Naive B cell (primary cell): ENCODE measurements around the gene CRACDL. TPM values are rescaled to one million over a fixed set of nuclear protein-coding genes. Genes with fewer than 3 reads are reported as not detected.

ENCODE experiments used
- ATAC-seq, 2 donors: fragments of 150-1000 bp; cut with Tn5 transposase; 2 replicates each; pipeline ENCODE4 v1.10.0; 2021; ENCODE audit warnings: low read depth in 2 of 2, mild to moderate bottlenecking in 2 of 2, moderate library complexity in 2 of 2
- DNase-seq: peaks from one replicate; pipeline ENCODE4 v3.0.0; 2022
- H3K27ac Mint-ChIP-seq, 6 donors: one replicate each; pipeline ENCODE4 v1.8.0; 2020 to 2022; ENCODE audit warnings: mild to moderate bottlenecking in 6 of 6, mixed read lengths in 6 of 6, moderate library complexity in 5 of 6, inconsistent platforms in 2 of 6
- H3K27me3 Mint-ChIP-seq, 3 donors: one replicate each; pipeline ENCODE4 v1.8.0; 2021 to 2022; ENCODE audit warnings: mixed read lengths in 3 of 3, mild to moderate bottlenecking in 1 of 3
- H3K36me3 Mint-ChIP-seq, 2 donors: one replicate each; pipeline ENCODE4 v1.8.0; 2020 to 2022; ENCODE audit warnings: mixed read lengths in 2 of 2, inconsistent platforms in 1 of 2, mild to moderate bottlenecking in 1 of 2
- H3K4me1 Mint-ChIP-seq, 3 donors: one replicate each; pipeline ENCODE4 v1.8.0; 2020 to 2022; ENCODE audit warnings: mixed read lengths in 3 of 3, inconsistent platforms in 1 of 3, mild to moderate bottlenecking in 1 of 3, moderate library complexity in 1 of 3
- H3K4me3 Mint-ChIP-seq, 8 donors: one replicate each; pipeline ENCODE4 v1.8.0; 2020 to 2022; ENCODE audit warnings: mild to moderate bottlenecking in 8 of 8, mixed read lengths in 8 of 8, moderate library complexity in 8 of 8, inconsistent platforms in 2 of 8
- H3K9me3 Mint-ChIP-seq, 7 donors: one replicate each; pipeline ENCODE4 v1.8.0; 2020 to 2022; ENCODE audit warnings: mixed read lengths in 7 of 7, mild to moderate bottlenecking in 5 of 7, inconsistent platforms in 2 of 7, moderate library complexity in 1 of 7
- polyA plus RNA-seq, 6 donors: library from polyadenylated mRNA; unstranded; fragments of 300-500 nt; fragmentation: Illumina TruSeq; gene quantifications; one replicate each; pipeline ENCODE4 v1.2.3, GENCODE V29; 2021; ENCODE audit warnings: low read depth in 6 of 6

The CRACDL gene
- polyA plus RNA-seq, 6 donors from 2014 or later: not detected

- Mint-ChIP-seq H3K27ac (no peak overlapping the region), H3K4me1 (no peaks in the 10 kb centered on the region), H3K9me3 (peaks cover 0 to 2% (median 0%) of the 10 kb centered on the region in 7 donors), H3K36me3 (no peaks in the 10 kb centered on the region), H3K4me3 (no peak overlapping the region), H3K27me3 (peaks cover 36 to 60% (median 43%) of the 10 kb centered on the region in 3 donors)
- DNase-seq: no peak
- no peak for ATAC-seq
Observed at GRCh38 chr2:98847853-98848252, 88.2 kb downstream of the CRACDL start.

- Mint-ChIP-seq H3K27me3 (peaks cover 37 to 46% (median 42%) of the 10 kb centered on the region in 3 donors), H3K4me1 (no peaks in the 10 kb centered on the region), H3K9me3 (peaks cover 0 to 1% (median 0%) of the 10 kb centered on the region in 7 donors), H3K4me3 (no peak overlapping the region), H3K27ac (no peak overlapping the region), H3K36me3 (no peaks in the 10 kb centered on the region)
- no peak for ATAC-seq
- DNase-seq: no peak
Observed at GRCh38 chr2:98846041-98846440, 90.0 kb downstream of the CRACDL start.

- H3K4me1 Mint-ChIP-seq: peaks cover 0 to 3% (median 2%) of the 10 kb centered on the region in 3 donors
- peaks cover 20 to 29% (median 26%) of the 10 kb centered on the region in 3 donors for H3K27me3 Mint-ChIP-seq
- H3K27ac Mint-ChIP-seq: no peak overlapping the region
- no peak for ATAC-seq
- no peaks in the 10 kb centered on the region for H3K36me3 Mint-ChIP-seq
- H3K4me3 Mint-ChIP-seq: no peak overlapping the region
- DNase-seq: no peak
- peaks cover 0 to 1% (median 0%) of the 10 kb centered on the region in 7 donors for H3K9me3 Mint-ChIP-seq
Observed at GRCh38 chr2:98842136-98842535, 93.9 kb downstream of the CRACDL start.

- ATAC-seq (no peak), DNase-seq (no peak)
- Mint-ChIP-seq H3K4me1 (peaks cover 0 to 11% (median 7%) of the 10 kb centered on the region in 3 donors), H3K4me3 (no peak overlapping the region), H3K27me3 (peaks cover 18 to 25% (median 20%) of the 10 kb centered on the region in 3 donors), H3K27ac (no peak overlapping the region), H3K9me3 (peaks cover 0 to 1% (median 0%) of the 10 kb centered on the region in 7 donors), H3K36me3 (no peaks in the 10 kb centered on the region)
Observed at GRCh38 chr2:98839292-98839691, 96.7 kb downstream of the CRACDL start.

GRCh38 chr2:98835831-98836385 is 100.1 kb downstream of the CRACDL start:
- no peaks in the 10 kb centered on the region for H3K9me3 Mint-ChIP-seq
- DNase-seq: no peak
- no peak overlapping the region for H3K4me3 Mint-ChIP-seq
- peaks cover 0 to 11% (median 7%) of the 10 kb centered on the region in 3 donors for H3K4me1 Mint-ChIP-seq
- no peaks in the 10 kb centered on the region for H3K36me3 Mint-ChIP-seq
- peaks cover 0 to 9% (median 0%) of the 10 kb centered on the region in 3 donors for H3K27me3 Mint-ChIP-seq
- ATAC-seq: no peak
- peak overlapping the region in 1 of 6 donors; percentile 49 for H3K27ac Mint-ChIP-seq

GRCh38 chr2:98833917-98834263 is 102.1 kb downstream of the CRACDL start:
- Mint-ChIP-seq H3K27ac (peak overlapping the region in 2 of 6 donors; percentile 26 to 96), H3K36me3 (no peaks in the 10 kb centered on the region), H3K4me3 (no peak overlapping the region), H3K9me3 (no peaks in the 10 kb centered on the region), H3K4me1 (peaks cover 0 to 11% (median 7%) of the 10 kb centered on the region in 3 donors), H3K27me3 (peaks cover 0 to 4% (median 0%) of the 10 kb centered on the region in 3 donors)
- no peak for ATAC-seq
- no peak for DNase-seq

GRCh38 chr2:98833172-98833916 is 102.7 kb downstream of the CRACDL start:
- Mint-ChIP-seq H3K9me3 (no peaks in the 10 kb centered on the region), H3K4me1 (peaks cover 0 to 11% (median 7%) of the 10 kb centered on the region in 3 donors)

GRCh38 chr2:98832172-98832571 is 103.9 kb downstream of the CRACDL start:
- no peak overlapping the region for H3K27ac Mint-ChIP-seq
- H3K9me3 Mint-ChIP-seq: no peaks in the 10 kb centered on the region
- no peak overlapping the region for H3K4me3 Mint-ChIP-seq
- DNase-seq: no peak
- H3K36me3 Mint-ChIP-seq: no peaks in the 10 kb centered on the region
- peaks cover 0 to 8% (median 0%) of the 10 kb centered on the region in 3 donors for H3K27me3 Mint-ChIP-seq
- peaks cover 0 to 9% (median 4%) of the 10 kb centered on the region in 3 donors for H3K4me1 Mint-ChIP-seq
- no peak for ATAC-seq

More at GRCh38 chr2:98833172-98833916, 102.7 kb downstream of the CRACDL start:
- Mint-ChIP-seq H3K4me3 (no peak overlapping the region), H3K27ac (no peak overlapping the region), H3K36me3 (no peaks in the 10 kb centered on the region), H3K27me3 (peaks cover 0 to 4% (median 0%) of the 10 kb centered on the region in 3 donors)
- DNase-seq: no peak
- no peak for ATAC-seq

GRCh38 chr2:98830571-98831145 is 105.4 kb downstream of the CRACDL start:
- Mint-ChIP-seq H3K4me1 (peaks cover 0 to 2% (median 0%) of the 10 kb centered on the region in 3 donors), H3K4me3 (no peak overlapping the region), H3K27me3 (peaks cover 8 to 12% (median 11%) of the 10 kb centered on the region in 3 donors), H3K36me3 (no peaks in the 10 kb centered on the region), H3K27ac (no peak overlapping the region), H3K9me3 (no peaks in the 10 kb centered on the region)
- ATAC-seq: no peak
- no peak for DNase-seq

- H3K27ac Mint-ChIP-seq: no peak overlapping the region
- peaks cover 8 to 15% (median 11%) of the 10 kb centered on the region in 3 donors for H3K27me3 Mint-ChIP-seq
- no peak overlapping the region for H3K4me3 Mint-ChIP-seq
- peaks cover 0 to 6% (median 5%) of the 10 kb centered on the region in 3 donors for H3K4me1 Mint-ChIP-seq
- H3K9me3 Mint-ChIP-seq: no peaks in the 10 kb centered on the region
- DNase-seq (no peak), ATAC-seq (no peak)
- H3K36me3 Mint-ChIP-seq: no peaks in the 10 kb centered on the region
Observed at GRCh38 chr2:98829581-98830270, 106.3 kb downstream of the CRACDL start.

- no peak for DNase-seq
- no peak for ATAC-seq
- H3K4me1 Mint-ChIP-seq: peaks cover 6 to 14% (median 13%) of the 10 kb centered on the region in 3 donors
- no peaks in the 10 kb centered on the region for H3K9me3 Mint-ChIP-seq
- H3K36me3 Mint-ChIP-seq: no peaks in the 10 kb centered on the region
- no peak overlapping the region for H3K4me3 Mint-ChIP-seq
- H3K27me3 Mint-ChIP-seq: peaks cover 14 to 19% (median 15%) of the 10 kb centered on the region in 3 donors
- no peak overlapping the region for H3K27ac Mint-ChIP-seq
Observed at GRCh38 chr2:98828793-98829371, 107.1 kb downstream of the CRACDL start.

GRCh38 chr2:98828369-98828744 is 107.7 kb downstream of the CRACDL start:
- Mint-ChIP-seq H3K9me3 (no peaks in the 10 kb centered on the region), H3K4me1 (peaks cover 11 to 20% (median 18%) of the 10 kb centered on the region in 3 donors), H3K36me3 (no peaks in the 10 kb centered on the region), H3K27me3 (peaks cover 19 to 24% (median 20%) of the 10 kb centered on the region in 3 donors), H3K4me3 (no peak overlapping the region), H3K27ac (no peak overlapping the region)
- no peak for DNase-seq
- no peak for ATAC-seq
